Endodermal cell (in vitro differentiated cells): Measurements from ENCODE around the gene NLGN1. TPM values are rescaled to one million over a fixed set of nuclear protein-coding genes. Genes with fewer than 3 reads are reported as not detected.

Experiments used
- DNase-seq: peaks from one replicate; pipeline ENCODE4 v3.0.0-alpha.2; 2017
- H3K27ac ChIP-seq: 2 replicates; pipeline ENCODE4 v1.5.1; 2013; ENCODE audit warnings: mild to moderate bottlenecking, low read depth, low read length, moderate library complexity
- H3K27me3 ChIP-seq: 2 replicates; pipeline ENCODE4 v1.6.1; 2013; ENCODE audit warnings: mild to moderate bottlenecking, low read length, moderate library complexity; ENCODE audit not compliant: insufficient read depth, control insufficient read depth, poor library complexity, severe bottlenecking
- H3K36me3 ChIP-seq: 2 replicates; pipeline ENCODE4 v1.7.0; 2013; ENCODE audit warnings: mild to moderate bottlenecking, low read length, moderate library complexity; ENCODE audit not compliant: control insufficient read depth, insufficient read depth
- H3K4me1 ChIP-seq: one replicate; pipeline ENCODE4 v1.7.0; 2013; ENCODE audit warnings: low read length; ENCODE audit not compliant: control insufficient read depth, insufficient read depth
- H3K4me3 ChIP-seq: 2 replicates; pipeline ENCODE4 v1.5.1; 2013; ENCODE audit warnings: mild to moderate bottlenecking, low read length, moderate library complexity
- H3K9ac ChIP-seq: 2 replicates; pipeline ENCODE4 v1.6.1; 2013; ENCODE audit warnings: mild to moderate bottlenecking, low read length, moderate library complexity; ENCODE audit not compliant: poor library complexity, severe bottlenecking; ENCODE audit errors: extremely low read depth
- H3K9me3 ChIP-seq: 2 replicates; pipeline ENCODE4 v1.6.1; 2013; ENCODE audit warnings: mild to moderate bottlenecking, low read length, moderate library complexity; ENCODE audit not compliant: control insufficient read depth
- H3K27ac Mint-ChIP-seq: 2 replicates; pipeline ENCODE4 v1.8.0; 2020; ENCODE audit warnings: mixed read lengths
- H3K27me3 Mint-ChIP-seq: 2 replicates; pipeline ENCODE4 v1.8.0; 2021; ENCODE audit warnings: mild to moderate bottlenecking, mixed read lengths; ENCODE audit not compliant: insufficient read depth
- H3K36me3 Mint-ChIP-seq: 2 replicates; pipeline ENCODE4 v1.8.0; 2020; ENCODE audit warnings: low read depth, mixed read lengths
- H3K4me1 Mint-ChIP-seq: 2 replicates; pipeline ENCODE4 v1.8.0; 2020; ENCODE audit warnings: mixed read lengths
- H3K4me3 Mint-ChIP-seq: 2 replicates; pipeline ENCODE4 v1.8.0; 2020; ENCODE audit warnings: mild to moderate bottlenecking, moderate library complexity, mixed read lengths
- H3K9me3 Mint-ChIP-seq: 2 replicates; pipeline ENCODE4 v1.8.0; 2020; ENCODE audit warnings: mild to moderate bottlenecking, mixed read lengths
- WGBS, 2 experiments: methylation state at CpG; one replicate each; pipeline versions ENCODE4 v1.1.5 to v1.1.7; 2013; ENCODE audit warnings: missing lambda C conversion rate in 2 of 2, mixed read lengths in 1 of 2; ENCODE audit not compliant: insufficient coverage in 1 of 2, insufficient read length in 1 of 2; 5-methylcytosine and 5-hydroxymethylcytosine counted together
- total RNA-seq, 2 donors: library from RNA; stranded (reverse); fragmentation: NEBNext Ultra II Directional in 1 of 2; extraction: Animal tissue kit (Norgen Biotek cat#: 25700) in 1 of 2; gene quantifications; 2 replicates in 1 of 2; 3 replicates in 1 of 2; pipeline ENCODE4 v1.2.1, GENCODE V29; 2021
- TF ChIP-seq, protein P1 (sequence below): fragments of 200-600 bp; sonication (generic); conservative IDR thresholded peaks from 2 replicates; pipeline ENCODE4 v1.5.0; 2021; ENCODE audit warnings: antibody characterized with exemption, mild to moderate bottlenecking

NLGN1 gene
- total RNA-seq, 2 donors from 2014 or later: 3.4 to 14.3 TPM

DNA sequence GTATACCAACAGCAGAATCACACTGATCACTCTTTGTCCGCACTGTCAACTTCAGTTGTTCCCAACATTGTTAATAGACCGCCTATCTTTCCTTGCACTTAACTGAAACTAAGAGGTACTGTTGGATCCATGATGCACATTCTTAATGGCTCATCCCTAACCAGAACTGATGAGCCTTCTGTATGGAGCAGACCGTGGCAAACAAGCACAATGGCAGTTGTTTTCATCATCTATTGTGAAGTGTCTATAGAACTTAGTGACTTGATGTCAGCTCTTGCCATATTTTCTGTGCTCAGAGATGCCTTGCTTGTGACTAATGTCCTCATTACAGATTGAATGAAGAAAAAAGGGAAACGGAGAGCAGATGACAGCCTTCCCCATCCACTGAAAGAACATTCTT lies 347.4 kb downstream of the NLGN1 start:
- H3K27ac ChIP-seq: no peak overlapping the region
- 84 to 93% methylated on average over 3 to 4 of the region's 4 CpGs for WGBS, 2 experiments
- TF ChIP-seq, protein P1, sequence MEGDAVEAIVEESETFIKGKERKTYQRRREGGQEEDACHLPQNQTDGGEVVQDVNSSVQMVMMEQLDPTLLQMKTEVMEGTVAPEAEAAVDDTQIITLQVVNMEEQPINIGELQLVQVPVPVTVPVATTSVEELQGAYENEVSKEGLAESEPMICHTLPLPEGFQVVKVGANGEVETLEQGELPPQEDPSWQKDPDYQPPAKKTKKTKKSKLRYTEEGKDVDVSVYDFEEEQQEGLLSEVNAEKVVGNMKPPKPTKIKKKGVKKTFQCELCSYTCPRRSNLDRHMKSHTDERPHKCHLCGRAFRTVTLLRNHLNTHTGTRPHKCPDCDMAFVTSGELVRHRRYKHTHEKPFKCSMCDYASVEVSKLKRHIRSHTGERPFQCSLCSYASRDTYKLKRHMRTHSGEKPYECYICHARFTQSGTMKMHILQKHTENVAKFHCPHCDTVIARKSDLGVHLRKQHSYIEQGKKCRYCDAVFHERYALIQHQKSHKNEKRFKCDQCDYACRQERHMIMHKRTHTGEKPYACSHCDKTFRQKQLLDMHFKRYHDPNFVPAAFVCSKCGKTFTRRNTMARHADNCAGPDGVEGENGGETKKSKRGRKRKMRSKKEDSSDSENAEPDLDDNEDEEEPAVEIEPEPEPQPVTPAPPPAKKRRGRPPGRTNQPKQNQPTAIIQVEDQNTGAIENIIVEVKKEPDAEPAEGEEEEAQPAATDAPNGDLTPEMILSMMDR: no peak
- peaks cover 9% of the 10 kb centered on the region for H3K4me1 ChIP-seq
- DNase-seq: no peak
- H3K36me3 Mint-ChIP-seq: no peaks in the 10 kb centered on the region
- peaks cover 22% of the 10 kb centered on the region for H3K4me1 Mint-ChIP-seq
- H3K4me3 Mint-ChIP-seq: no peak overlapping the region
- H3K27me3 Mint-ChIP-seq: no peaks in the 10 kb centered on the region
- no peaks in the 10 kb centered on the region for H3K27me3 ChIP-seq
- H3K9ac ChIP-seq: no peak overlapping the region
- H3K4me3 ChIP-seq: no peak overlapping the region
- H3K9me3 ChIP-seq: no peaks in the 10 kb centered on the region
- H3K27ac Mint-ChIP-seq: no peak overlapping the region
- no peaks in the 10 kb centered on the region for H3K9me3 Mint-ChIP-seq
- no peaks in the 10 kb centered on the region for H3K36me3 ChIP-seq

- Mint-ChIP-seq H3K36me3 (no peaks in the 10 kb centered on the region), H3K27ac (no peak overlapping the region), H3K4me3 (no peak overlapping the region), H3K4me1 (peaks cover 28% of the 10 kb centered on the region), H3K27me3 (no peaks in the 10 kb centered on the region), H3K9me3 (no peaks in the 10 kb centered on the region)
- Histone ChIP-seq H3K36me3 (no peaks in the 10 kb centered on the region), H3K27me3 (no peaks in the 10 kb centered on the region), H3K9me3 (no peaks in the 10 kb centered on the region), H3K27ac (no peak overlapping the region), H3K9ac (no peak overlapping the region), H3K4me1 (peaks cover 13% of the 10 kb centered on the region), H3K4me3 (no peak overlapping the region)
- DNase-seq: no peak
- TF ChIP-seq, protein P1: peak; percentile 36
- WGBS, 2 experiments: 57 to 84% methylated on average over 1 to 4 of the region's 4 CpGs
Observed at GRCh38 chr3:173745952-173746682, 348.6 kb downstream of the NLGN1 start.

GRCh38 chr3:173747427-173747826 lies 349.9 kb downstream of the NLGN1 start:
- Mint-ChIP-seq H3K4me1 (peaks cover 28% of the 10 kb centered on the region), H3K27ac (no peak overlapping the region), H3K4me3 (no peak overlapping the region), H3K36me3 (no peaks in the 10 kb centered on the region), H3K9me3 (no peaks in the 10 kb centered on the region), H3K27me3 (no peaks in the 10 kb centered on the region)
- TF ChIP-seq, protein P1: no peak
- H3K36me3 ChIP-seq: no peaks in the 10 kb centered on the region
- H3K9me3 ChIP-seq: no peaks in the 10 kb centered on the region
- H3K4me1 ChIP-seq: peaks cover 19% of the 10 kb centered on the region
- 94 to 100% methylated on average over 1 to 2 of the region's 3 CpGs for WGBS, 2 experiments
- H3K4me3 ChIP-seq: no peak overlapping the region
- no peak overlapping the region for H3K27ac ChIP-seq
- DNase-seq: no peak
- no peaks in the 10 kb centered on the region for H3K27me3 ChIP-seq
- no peak overlapping the region for H3K9ac ChIP-seq
